Retina (tissue), 1 donor: ENCODE results near the gene SPEM2.

ENCODE experiments used
- DNase-seq: peaks from one replicate; pipeline ENCODE4 v3.0.0-alpha.2; 2016

SPEM2 gene

GRCh38 chr17:7423679-7424078 lies 1.7 kb upstream of the SPEM2 start:
- DNase-seq, result no peak

- no peak for DNase-seq
These were observed 340 bp downstream of the SPEM2 start for GRCh38 chr17:7425756-7426155.

GRCh38 chr17:7426203-7426863 lies 917 bp downstream of the SPEM2 start:
- no peak for DNase-seq

- DNase-seq, result no peak
These were observed 1.6 kb downstream of the SPEM2 start for GRCh38 chr17:7426896-7427489.

- DNase-seq, result no peak
These were observed 2.1 kb downstream of the SPEM2 start for GRCh38 chr17:7427549-7427948.

GRCh38 chr17:7428557-7428956 lies 3.1 kb downstream of the SPEM2 start, which contains the start of gene SPEM3:
Gene SPEM3, plus strand, starts transcription at chr17:7428857. Its CDS starts 46 bp downstream, at chr17:7428903.
- DNase-seq, result no peak

- no peak for DNase-seq
These were observed 4.3 kb downstream of the SPEM2 start for GRCh38 chr17:7429722-7430121.

GRCh38 chr17:7431231-7431630 lies 5.8 kb downstream of the SPEM2 start:
- DNase-seq, result no peak

- no peak for DNase-seq
These were observed 6.9 kb downstream of the SPEM2 start for GRCh38 chr17:7432296-7432695.

GRCh38 chr17:7435676-7436555 lies 10.5 kb downstream of the SPEM2 start:
- peak; percentile 62 for DNase-seq

GRCh38 chr17:7436556-7437368 lies 11.3 kb downstream of the SPEM2 start:
- DNase-seq, result peak; percentile 91

GRCh38 chr17:7437369-7437863 lies 12.0 kb downstream of the SPEM2 start:
- peak; percentile 32 for DNase-seq

- DNase-seq, result peak; percentile 78
These were observed 12.7 kb downstream of the SPEM2 start for GRCh38 chr17:7437950-7438614.

- no peak for DNase-seq
These were observed 13.4 kb downstream of the SPEM2 start for GRCh38 chr17:7438656-7439460.

GRCh38 chr17:7439462-7440112 lies 14.2 kb downstream of the SPEM2 start, which contains the start of gene FGF11:
Gene FGF11, plus strand, starts transcription at chr17:7439512. Its CDS starts 109 bp downstream, at chr17:7439621.
- DNase-seq, result peak; percentile 54

GRCh38 chr17:7440113-7440833 lies 14.9 kb downstream of the SPEM2 start:
- DNase-seq, result peak; percentile 95

GRCh38 chr17:7440834-7441195 lies 15.4 kb downstream of the SPEM2 start:
- DNase-seq, result no peak

GRCh38 chr17:7441266-7441665 lies 15.8 kb downstream of the SPEM2 start:
- no peak for DNase-seq

- no peak for DNase-seq
These were observed 16.7 kb downstream of the SPEM2 start for GRCh38 chr17:7442142-7442541.
